Glomerular endothelial cell (primary cell): Measurements from ENCODE around the gene RRP9. TPM values are rescaled to one million over a fixed set of nuclear protein-coding genes. Genes with fewer than 3 reads are reported as not detected.
"Not testable (repeated sequence)": the region's sequence is repeated elsewhere in the genome, so short reads cannot be mapped to it uniquely, and the experiment has no call there.

Experiments used
- DNase-seq: peaks from one replicate; pipeline ENCODE4 v3.0.0-alpha.2; 2011; ENCODE audit warnings: low read depth, low spot score; ENCODE audit errors: extremely low read depth
- total RNA-seq: library from RNA; depleted of rRNA; stranded (reverse); fragments of >200 nt; gene quantifications from 2 replicates; pipeline ENCODE4 v1.2.3, GENCODE V29; 2015

Gene RRP9
- total RNA-seq, 1 donor from 2014 or later: 17.2 TPM

- DNase-seq: no peak
Measured at GRCh38 chr3:51940648-51941462, 849 bp downstream of the RRP9 start.

GRCh38 chr3:51938780-51939425 is 2.8 kb downstream of the RRP9 start:
- no peak for DNase-seq

DNA sequence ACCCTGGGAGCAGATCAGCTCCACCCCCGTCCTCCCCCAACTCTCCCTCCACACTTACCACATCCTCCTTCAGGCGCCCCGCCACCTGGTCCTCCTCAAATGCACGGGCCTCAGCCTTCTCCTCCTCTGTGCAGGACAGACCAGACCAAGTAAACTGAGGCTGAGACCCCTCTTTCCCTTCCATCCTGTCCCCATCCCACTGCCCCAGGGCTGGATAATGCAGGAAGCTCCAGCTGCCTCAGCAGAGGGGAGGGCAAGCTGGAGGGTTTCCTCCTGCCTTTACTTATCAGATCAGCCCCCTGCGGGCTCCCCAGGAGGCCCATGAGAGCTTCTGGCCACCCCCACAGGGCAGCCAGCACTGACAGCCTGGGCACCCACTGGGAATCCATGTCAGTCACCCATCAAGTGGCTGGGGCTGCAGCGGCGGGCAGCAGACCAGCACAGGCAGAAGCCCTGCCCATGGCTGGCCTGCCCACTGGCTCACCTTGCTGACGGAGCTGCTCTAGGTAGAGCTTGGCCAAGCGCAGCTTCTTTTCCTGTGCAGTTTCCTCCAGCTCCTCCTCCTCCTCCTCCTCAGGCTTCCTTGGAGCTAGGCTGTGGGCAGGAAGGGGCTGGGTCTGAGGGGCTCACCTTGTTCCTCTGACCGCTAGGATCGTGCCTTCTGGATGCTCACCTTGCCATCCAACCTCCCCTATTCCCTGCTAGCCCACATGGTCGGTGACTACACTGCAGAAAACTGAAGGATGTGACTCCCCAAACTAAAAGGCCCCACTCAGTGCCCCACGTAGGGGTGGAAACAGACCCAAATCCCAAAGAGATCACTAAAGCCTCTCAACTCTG is 3.9 kb downstream of the RRP9 start:
- DNase-seq: no peak

GRCh38 chr3:51937014-51937413 is 4.7 kb downstream of the RRP9 start:
- DNase-seq: no peak

GRCh38 chr3:51935886-51936755 is 5.6 kb downstream of the RRP9 start:
- DNase-seq: no peak

DNA sequence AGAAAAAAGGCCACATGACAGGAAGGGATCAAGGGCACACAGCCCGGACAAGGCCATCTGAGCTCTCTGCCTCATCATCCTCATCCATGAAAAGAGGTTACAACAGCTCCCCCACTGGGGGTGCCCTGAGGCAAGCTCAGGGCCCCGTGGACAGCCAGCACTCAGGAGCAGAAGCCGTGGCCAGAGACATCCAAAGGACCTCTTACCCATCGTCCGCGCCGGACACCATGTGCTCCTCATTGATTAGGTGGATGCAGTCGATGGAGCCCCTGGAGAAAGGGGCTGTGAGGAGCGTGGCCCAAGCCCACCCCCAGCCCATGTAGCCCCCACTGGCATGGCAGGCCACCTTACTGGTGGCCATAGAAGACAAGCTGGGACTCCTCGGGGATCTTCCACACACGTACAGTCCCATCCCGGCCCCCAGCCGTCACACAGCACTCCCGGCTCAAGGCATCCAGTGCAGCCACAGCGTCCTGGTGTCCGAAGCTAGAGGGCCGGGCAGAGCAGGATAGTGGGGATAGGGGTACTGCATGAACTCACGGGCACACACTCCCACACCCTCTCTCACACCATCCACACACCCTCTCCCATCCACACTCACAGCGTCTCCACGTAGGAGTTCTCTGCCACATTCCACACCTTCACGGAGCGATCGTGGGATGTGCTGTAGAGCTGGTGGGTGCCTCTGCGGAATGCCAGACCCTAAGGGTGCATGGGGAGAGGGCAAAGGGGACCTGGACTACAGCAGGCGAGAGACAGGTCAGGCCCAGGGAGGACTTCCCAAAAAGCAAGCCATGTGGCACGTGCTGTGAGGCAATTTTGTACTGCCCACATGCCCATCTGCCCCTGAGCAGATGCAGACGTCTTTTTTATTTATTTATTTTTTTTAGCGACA is 6.5 kb downstream of the RRP9 start:
- no peak for DNase-seq

- no peak for DNase-seq
Measured at GRCh38 chr3:51934139-51934850, 7.4 kb downstream of the RRP9 start.

DNA sequence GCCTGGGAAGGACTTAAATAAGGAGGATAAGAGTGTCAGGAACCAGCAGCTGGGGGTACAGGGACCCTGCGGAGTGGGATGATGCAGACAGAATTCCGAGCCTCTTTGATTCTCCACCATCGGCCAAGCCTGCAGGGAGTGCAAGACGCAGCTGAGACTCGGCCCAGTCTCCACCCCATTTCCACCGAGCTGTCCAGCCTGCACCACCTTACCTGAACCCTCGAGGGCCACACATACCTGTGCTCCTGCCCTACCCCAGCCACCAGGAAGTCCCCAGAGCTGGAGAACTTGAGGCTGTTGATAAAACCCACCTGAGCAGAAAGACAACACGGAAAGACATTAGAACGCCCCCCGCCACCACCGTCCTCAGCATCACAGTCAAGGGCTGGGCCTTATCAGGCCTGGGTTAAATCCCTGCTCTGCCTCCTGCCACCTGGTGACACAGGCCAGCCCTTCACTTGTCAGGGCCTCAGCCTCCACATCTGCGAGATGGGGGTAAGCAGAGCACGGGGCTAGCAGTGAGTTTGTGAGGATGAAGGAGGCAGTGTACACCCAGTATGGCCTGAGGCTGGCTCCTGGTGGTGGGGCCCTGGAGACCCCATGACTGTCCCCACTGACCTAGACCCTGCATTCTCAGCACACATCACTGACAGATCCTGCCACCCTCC is 8.1 kb downstream of the RRP9 start:
- DNase-seq: no peak

DNA sequence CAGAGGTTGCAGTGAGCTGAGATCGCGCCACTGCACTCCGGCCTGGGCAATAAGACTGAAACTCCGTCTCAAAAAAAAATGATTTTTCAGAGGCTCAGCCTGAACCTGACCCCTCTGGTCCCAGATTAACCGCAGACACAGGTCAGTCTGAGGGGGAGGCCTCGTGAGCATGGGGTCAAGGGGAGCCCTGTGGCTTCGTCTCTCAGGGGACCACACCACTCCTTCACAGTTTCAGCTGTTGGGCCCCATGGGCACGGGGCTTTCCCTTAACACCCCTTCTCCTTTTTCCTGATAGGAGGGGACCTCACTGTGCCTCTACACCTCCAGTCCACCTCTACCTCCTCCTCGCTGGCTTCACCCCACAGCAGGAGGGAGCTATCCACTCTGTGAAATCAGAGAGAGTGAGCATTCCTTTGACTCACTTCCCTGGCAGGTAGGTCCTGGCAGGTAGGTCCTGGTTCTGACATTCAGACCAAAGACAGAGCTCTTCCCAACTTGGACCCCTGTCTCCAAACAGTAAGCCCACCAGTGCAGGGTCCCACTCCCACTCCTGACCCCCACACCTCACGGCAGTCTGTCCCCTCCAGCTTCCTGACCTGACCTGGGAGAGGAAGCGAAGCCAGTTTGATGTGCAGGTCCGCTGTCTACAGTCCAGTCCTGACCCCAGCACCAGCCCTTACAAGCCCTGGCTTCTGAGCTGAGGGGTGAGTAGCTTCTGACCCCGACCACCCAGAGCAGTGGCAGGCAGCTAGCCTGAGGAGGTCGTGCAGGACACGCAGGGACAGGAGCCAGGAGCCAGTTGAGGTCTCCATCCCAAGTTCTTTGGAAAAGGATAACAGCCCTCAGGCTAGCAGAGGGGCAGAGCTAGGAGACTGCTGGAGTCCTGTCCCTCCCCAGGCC is 9.0 kb downstream of the RRP9 start:
- no peak for DNase-seq

DNA sequence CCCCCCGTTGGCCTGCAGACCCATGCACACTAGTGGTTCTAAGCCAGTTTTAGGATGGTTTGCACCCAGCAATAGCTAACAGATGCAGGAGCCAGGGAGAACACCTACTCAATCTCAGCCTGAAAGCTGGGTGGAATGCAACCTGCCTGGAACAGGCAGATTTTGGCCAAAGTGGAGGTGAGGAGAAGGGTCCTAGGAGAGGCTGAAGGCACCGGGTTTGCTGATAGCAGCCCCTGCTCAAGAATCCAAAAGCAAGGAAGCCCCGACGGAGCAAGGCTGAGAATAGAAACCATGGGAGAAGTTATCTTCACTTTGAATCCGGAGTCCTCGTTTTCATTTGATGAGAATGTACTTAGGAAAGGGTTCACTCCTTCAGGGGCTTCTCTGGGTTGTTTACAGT is 9.9 kb downstream of the RRP9 start:
- no peak for DNase-seq

GRCh38 chr3:51930439-51930838 is 11.3 kb downstream of the RRP9 start:
- DNase-seq: no peak

DNA sequence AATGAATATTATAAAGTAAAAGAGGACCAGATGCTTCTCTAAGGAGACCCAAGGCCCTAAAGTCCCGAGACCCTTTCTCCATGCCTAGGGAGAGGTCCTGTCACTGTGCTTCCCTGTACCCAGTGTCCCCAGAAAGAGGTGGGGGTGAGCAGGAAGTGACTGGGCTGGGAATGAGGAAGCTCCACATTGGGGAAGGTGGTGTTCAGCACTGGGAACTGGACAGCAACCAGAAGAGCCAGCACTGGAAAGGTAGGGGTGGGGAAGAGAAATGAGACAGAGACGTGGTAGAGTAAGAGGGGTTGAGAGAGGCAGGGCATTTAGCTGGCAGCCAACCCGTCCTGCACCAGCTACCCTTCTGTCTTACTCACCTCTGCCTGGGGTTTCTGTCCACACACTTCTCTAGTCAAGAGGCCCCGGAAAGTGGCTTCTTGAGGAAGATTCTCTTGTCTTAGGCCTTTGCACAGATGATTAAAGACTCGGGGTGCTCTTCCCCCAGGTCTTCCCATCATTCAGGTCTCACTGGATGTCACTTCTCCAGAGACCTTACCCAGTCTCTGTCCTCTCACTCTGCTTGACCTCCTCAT is 12.2 kb downstream of the RRP9 start:
- no peak for DNase-seq

DNA sequence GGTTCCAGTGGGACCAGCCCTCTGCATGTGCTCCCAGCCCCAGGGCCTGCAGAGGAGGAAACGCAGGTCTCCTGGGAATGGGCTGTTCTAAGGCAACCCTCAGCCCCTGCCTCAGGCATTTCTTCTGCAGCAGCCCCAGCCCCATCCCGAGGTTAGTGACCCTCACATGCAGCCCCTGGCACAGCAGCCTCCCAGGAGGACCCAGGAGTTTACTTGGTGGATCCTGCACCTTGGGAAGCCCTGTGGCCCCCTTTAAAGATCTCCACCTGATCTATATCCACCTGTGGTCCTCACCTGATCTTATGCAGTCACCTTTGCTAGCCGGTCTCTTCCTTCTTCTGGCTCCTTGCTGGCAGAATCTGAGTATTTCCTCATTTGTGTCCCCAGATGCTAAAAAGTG is 12.7 kb downstream of the RRP9 start:
- DNase-seq: not testable (repeated sequence)

DNA sequence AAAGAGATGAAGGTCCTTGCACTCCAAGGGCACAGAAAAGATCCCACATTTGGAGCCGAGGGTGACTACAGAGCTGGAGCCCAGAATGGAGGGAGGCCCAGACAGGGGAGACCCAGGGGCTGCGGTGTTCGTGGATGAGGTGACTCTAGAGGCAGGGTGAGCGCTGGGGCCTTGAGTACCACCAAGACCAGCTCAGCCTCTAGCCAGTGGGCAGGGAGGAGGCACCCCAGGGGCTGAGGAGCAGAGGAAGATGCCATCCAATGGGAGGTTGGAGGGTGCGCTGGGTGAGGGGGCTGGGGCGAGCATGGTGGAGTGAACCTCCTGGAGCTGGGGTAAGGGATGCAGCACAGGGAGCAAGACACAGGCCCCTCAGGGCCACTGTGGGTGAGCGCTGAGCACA is 13.3 kb downstream of the RRP9 start:
- no peak for DNase-seq

GRCh38 chr3:51927061-51927977 is 14.4 kb downstream of the RRP9 start:
- no peak for DNase-seq

GRCh38 chr3:51921081-51921578 is 20.6 kb downstream of the RRP9 start:
- no peak for DNase-seq
